ENCODE results near the gene POLR2L. TPM values are rescaled to one million over a fixed set of nuclear protein-coding genes. Genes with fewer than 3 reads are reported as not detected.
A peak's percentile ranks its signal among the peaks of the same experiment; 100 is the strongest.

The POLR2L gene
- total RNA-seq = 10 to 100 TPM; 90.3 to 96.0 TPM

- ChIA-PET CTCF (interaction anchor here (1.0 to 1.8 kb wide), 5 partner anchors 12 to 732 kb away, joined by 3 to 4 read pairs (median 4); partner anchors contain the start of gene CRACR2B), POLR2A (no interaction called here)
- peak within 1 kb of the TSS; percentile 81 for H3K4me3 Mint-ChIP-seq
- H3K9me3 Mint-ChIP-seq = no peaks in the 10 kb centered on the region
- H3K36me3 Mint-ChIP-seq (ENCODE audit: low read depth) = peaks cover 5% of the 10 kb centered on the region
- peaks cover 29% of the 10 kb centered on the region for H3K4me1 Mint-ChIP-seq
- DNase-seq = peak; percentile 87
- H3K27me3 Mint-ChIP-seq = peaks cover 2% of the 10 kb centered on the region
- peak within 1 kb of the TSS; percentile 86 for H3K27ac Mint-ChIP-seq
Observed at GRCh38 chr11:842370-843002, at the start of gene POLR2L, which contains the start of gene TSPAN4. Gene POLR2L, minus strand, starts transcription at chr11:842529. Its CDS starts 21 bp downstream, at chr11:842508. Gene TSPAN4, plus strand, starts transcription at chr11:842852. Its CDS starts 7,453 bp downstream, at chr11:850305.

DNA sequence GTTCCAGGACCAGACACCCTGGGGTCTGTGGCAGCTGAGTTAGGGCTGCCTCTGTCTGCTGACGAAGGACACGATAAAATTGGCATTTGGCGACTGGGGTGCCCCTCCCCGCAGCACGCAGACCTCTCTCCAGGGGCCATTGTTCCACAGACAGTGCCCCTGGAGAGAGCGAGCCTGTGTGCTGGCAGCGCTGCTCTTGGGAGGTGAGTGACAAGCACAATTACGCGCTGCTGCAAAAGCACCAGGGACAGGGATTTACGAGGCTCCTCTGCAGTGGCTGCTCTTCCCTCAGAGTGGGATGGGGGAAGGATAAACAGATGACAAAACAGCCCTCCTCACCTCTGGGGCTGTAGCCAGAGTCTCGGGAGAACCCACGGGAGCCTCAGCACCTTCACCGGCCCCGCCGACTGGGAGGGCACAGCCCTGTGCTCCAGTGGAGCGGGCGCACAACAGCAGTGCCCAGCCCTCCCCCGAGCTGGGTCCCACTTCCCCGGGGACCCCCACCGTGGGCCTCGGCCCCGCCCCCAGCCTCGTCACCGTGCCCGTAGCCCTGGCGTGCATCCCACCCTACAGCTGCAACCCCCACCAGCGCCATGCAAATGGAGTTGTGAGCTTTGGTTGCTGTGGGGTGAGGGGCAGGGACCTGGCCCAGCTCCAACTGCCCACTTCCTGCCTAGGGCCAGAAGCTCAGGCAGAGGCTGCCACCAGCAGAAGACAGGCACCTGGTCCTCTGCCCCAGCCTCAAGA is 48.6 kb upstream of the POLR2L start:
- Mint-ChIP-seq H3K27ac (no peak overlapping the region), H3K9me3 (no peaks in the 10 kb centered on the region), H3K27me3 (no peaks in the 10 kb centered on the region), H3K36me3 (ENCODE audit: low read depth) (no peaks in the 10 kb centered on the region), H3K4me3 (no peak overlapping the region), H3K4me1 (no peaks in the 10 kb centered on the region)
- DNase-seq = no peak
- ChIA-PET POLR2A (no interaction called here), CTCF (no interaction called here)

- Mint-ChIP-seq H3K36me3 (ENCODE audit: low read depth) (no peaks in the 10 kb centered on the region), H3K4me1 (no peaks in the 10 kb centered on the region), H3K27ac (no peak overlapping the region), H3K4me3 (no peak overlapping the region), H3K9me3 (no peaks in the 10 kb centered on the region), H3K27me3 (no peaks in the 10 kb centered on the region)
- CTCF ChIA-PET = interaction anchor here (0.7 kb wide), 1 partner anchor 358 kb away, joined by 3 read pairs; no protein-coding TSS in a partner anchor
- POLR2A ChIA-PET = no interaction called here
- no peak for DNase-seq
Observed at GRCh38 chr11:889687-890475, 47.6 kb upstream of the POLR2L start.

- no peaks in the 10 kb centered on the region for H3K36me3 Mint-ChIP-seq (ENCODE audit: low read depth)
- no peak overlapping the region for H3K4me3 Mint-ChIP-seq
- CTCF ChIA-PET = interaction anchor here (0.7 kb wide), 1 partner anchor 357 kb away, joined by 3 read pairs; no protein-coding TSS in a partner anchor
- DNase-seq = no peak
- H3K9me3 Mint-ChIP-seq = no peaks in the 10 kb centered on the region
- no peak overlapping the region for H3K27ac Mint-ChIP-seq
- no peaks in the 10 kb centered on the region for H3K4me1 Mint-ChIP-seq
- H3K27me3 Mint-ChIP-seq = no peaks in the 10 kb centered on the region
- POLR2A ChIA-PET = no interaction called here
Observed at GRCh38 chr11:889257-889656, 46.9 kb upstream of the POLR2L start.

DNA sequence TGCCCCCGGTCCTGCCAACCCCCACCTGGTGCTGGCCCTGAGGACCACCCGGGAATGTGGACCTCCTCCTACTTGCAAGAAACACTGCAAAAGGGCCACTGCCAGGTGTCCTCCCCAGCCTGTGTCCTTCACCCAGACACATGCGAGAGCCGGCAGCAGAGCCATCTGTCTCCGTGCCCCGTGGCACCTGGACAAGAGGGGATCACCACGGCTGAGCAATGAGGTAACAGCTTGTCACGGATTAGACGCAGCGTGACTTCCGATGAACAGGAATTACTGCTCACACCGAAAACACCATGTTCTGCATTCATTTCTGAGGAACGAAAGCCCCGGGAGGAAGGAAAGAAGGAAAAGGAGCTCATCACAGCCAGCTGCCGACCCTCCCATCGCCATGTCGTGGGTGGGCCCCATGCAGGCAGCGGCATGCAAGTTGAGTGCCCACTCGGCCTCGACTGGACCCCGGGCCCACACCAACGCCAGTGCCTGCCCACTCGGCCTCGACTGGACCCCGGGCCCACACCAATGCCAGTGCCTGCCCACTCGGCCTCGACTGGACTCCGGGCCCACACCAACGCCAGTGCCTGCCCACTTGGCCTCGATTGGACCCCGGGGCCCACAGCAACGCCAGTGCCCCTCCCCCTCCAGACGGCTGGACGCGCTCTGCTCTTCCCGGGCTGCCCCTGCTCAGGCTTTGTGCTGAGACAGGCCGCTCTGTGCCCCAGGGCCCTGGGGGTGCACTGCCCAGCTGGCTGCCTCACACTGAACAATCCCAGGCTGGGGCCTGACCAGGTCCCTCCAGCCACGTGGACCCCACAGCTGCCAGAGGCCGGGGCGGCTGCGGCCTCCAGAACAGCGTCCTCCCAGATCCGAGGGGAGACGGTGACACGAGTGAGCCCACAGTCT is 46.2 kb upstream of the POLR2L start:
- no peak overlapping the region for H3K4me3 Mint-ChIP-seq
- ChIA-PET CTCF (no interaction called here), POLR2A (no interaction called here)
- H3K9me3 Mint-ChIP-seq = no peaks in the 10 kb centered on the region
- H3K36me3 Mint-ChIP-seq (ENCODE audit: low read depth) = no peaks in the 10 kb centered on the region
- no peaks in the 10 kb centered on the region for H3K27me3 Mint-ChIP-seq
- no peaks in the 10 kb centered on the region for H3K4me1 Mint-ChIP-seq
- no peak overlapping the region for H3K27ac Mint-ChIP-seq
- no peak for DNase-seq

DNA sequence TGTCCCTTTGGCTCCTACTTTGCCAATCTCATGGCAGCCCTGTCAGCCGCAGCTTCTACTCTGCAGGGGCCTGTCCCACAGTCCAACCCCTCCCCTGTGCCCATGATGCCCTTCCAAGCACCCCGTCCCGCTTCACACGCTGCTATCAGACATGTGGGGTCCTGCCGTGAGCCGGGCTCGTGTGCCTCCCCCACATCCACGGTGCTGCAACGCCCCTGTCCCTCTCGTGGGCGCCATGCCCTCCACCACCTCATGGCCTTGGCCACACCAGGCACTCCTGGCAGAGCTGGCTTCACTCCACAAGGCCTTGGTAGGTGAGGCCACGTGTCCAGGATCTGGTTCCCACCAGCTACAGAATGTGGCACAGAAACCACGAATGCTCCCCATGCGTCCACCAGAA is 45.3 kb upstream of the POLR2L start:
- Mint-ChIP-seq H3K4me1 (peaks cover under 1% of the 10 kb centered on the region), H3K9me3 (no peaks in the 10 kb centered on the region), H3K27ac (no peak overlapping the region), H3K4me3 (no peak overlapping the region), H3K27me3 (no peaks in the 10 kb centered on the region), H3K36me3 (ENCODE audit: low read depth) (no peaks in the 10 kb centered on the region)
- ChIA-PET POLR2A (no interaction called here), CTCF (interaction anchor here (0.5 kb wide), 1 partner anchor 232 kb away, joined by 3 read pairs; no protein-coding TSS in a partner anchor)
- no peak for DNase-seq

DNA sequence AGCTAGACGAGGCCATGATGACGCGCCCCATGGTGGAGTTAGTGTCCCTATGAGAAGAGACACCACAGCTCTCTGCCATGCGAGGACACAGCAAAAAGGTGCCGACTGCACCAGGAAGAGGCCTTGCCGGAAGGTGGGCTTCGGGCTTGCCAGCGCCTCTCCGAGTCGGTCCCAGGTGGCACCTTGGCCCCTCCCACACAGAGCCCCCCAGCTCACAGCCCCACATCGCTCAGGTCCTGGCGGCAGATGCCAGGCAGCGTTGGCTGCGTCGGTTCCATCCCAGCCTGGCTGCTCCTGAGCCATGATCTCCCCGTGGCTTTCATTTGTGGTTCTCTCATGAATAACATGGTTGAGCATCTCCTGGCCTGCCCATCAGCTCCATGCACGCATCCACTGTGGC is 44.2 kb upstream of the POLR2L start:
- CTCF ChIA-PET = no interaction called here
- Mint-ChIP-seq H3K36me3 (ENCODE audit: low read depth) (no peaks in the 10 kb centered on the region), H3K9me3 (no peaks in the 10 kb centered on the region), H3K4me3 (no peak overlapping the region), H3K27ac (no peak overlapping the region), H3K27me3 (no peaks in the 10 kb centered on the region), H3K4me1 (peaks cover 5% of the 10 kb centered on the region)
- DNase-seq = no peak
- POLR2A ChIA-PET = no interaction called here

- H3K4me3 Mint-ChIP-seq = no peak overlapping the region
- CTCF ChIA-PET = interaction anchor here (1.0 kb wide), 1 partner anchor 16 kb away, joined by 3 read pairs; no protein-coding TSS in a partner anchor
- peaks cover 5% of the 10 kb centered on the region for H3K4me1 Mint-ChIP-seq
- POLR2A ChIA-PET = no interaction called here
- H3K36me3 Mint-ChIP-seq (ENCODE audit: low read depth) = no peaks in the 10 kb centered on the region
- H3K9me3 Mint-ChIP-seq = no peaks in the 10 kb centered on the region
- no peaks in the 10 kb centered on the region for H3K27me3 Mint-ChIP-seq
- H3K27ac Mint-ChIP-seq = no peak overlapping the region
- no peak for DNase-seq
Observed at GRCh38 chr11:884578-885070, 42.3 kb upstream of the POLR2L start.

DNA sequence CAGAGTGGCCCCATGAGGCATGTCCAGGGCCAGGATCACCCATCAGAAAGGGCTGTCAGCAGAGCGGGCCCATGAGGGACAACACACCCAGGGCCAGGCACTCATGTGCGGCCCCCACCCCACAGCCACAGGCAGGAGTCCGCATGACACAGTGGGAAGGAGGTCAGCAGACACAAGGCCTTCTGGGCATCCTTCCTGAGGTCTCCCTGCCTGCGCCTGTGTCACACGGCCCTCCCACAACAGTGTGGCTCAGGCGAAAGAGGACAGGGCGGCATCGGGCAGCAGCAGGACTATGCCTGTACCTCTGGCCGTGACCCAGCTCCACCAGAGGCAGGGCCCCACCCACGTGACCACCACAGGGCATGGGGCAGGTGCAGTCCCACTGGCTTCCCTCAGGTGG is 41.2 kb upstream of the POLR2L start:
- ChIA-PET CTCF (no interaction called here), POLR2A (interaction anchor here (0.6 kb wide), 1 partner anchor 13 kb away, joined by 3 read pairs; no protein-coding TSS in a partner anchor)
- Mint-ChIP-seq H3K4me1 (peaks cover 5% of the 10 kb centered on the region), H3K27me3 (no peaks in the 10 kb centered on the region), H3K9me3 (no peaks in the 10 kb centered on the region), H3K36me3 (ENCODE audit: low read depth) (peaks cover 2% of the 10 kb centered on the region), H3K27ac (no peak overlapping the region), H3K4me3 (no peak overlapping the region)
- no peak for DNase-seq

- ChIA-PET CTCF (no interaction called here), POLR2A (no interaction called here)
- Mint-ChIP-seq H3K36me3 (ENCODE audit: low read depth) (peaks cover 2% of the 10 kb centered on the region), H3K27ac (peak overlapping the region; percentile 42), H3K4me1 (peaks cover 5% of the 10 kb centered on the region), H3K9me3 (no peaks in the 10 kb centered on the region), H3K4me3 (no peak overlapping the region), H3K27me3 (no peaks in the 10 kb centered on the region)
- DNase-seq = no peak
Observed at GRCh38 chr11:882596-882995, 40.3 kb upstream of the POLR2L start.

DNA sequence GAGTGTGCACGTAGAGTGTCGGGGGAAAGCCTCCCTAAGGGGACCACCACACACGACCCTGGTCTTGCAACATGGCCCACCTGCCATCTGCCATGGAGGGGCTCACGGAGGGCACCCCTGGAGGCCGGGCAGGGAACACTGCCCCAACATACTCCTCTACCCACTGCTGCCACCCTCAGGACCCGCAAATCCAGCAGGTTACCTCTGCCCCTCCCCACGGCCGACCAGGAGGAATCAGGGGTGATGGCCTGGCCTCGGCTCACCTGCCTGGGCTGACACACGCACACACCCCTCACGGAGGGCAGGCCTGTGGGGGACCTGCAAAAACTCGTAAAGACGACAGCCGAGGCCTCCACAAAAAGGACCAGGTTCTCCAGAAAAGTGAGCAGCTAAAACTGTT is 38.1 kb upstream of the POLR2L start:
- Mint-ChIP-seq H3K4me1 (peaks cover 5% of the 10 kb centered on the region), H3K4me3 (no peak overlapping the region), H3K9me3 (no peaks in the 10 kb centered on the region), H3K27me3 (no peaks in the 10 kb centered on the region), H3K27ac (no peak overlapping the region), H3K36me3 (ENCODE audit: low read depth) (peaks cover 2% of the 10 kb centered on the region)
- DNase-seq = no peak
- ChIA-PET POLR2A (no interaction called here), CTCF (no interaction called here)

DNA sequence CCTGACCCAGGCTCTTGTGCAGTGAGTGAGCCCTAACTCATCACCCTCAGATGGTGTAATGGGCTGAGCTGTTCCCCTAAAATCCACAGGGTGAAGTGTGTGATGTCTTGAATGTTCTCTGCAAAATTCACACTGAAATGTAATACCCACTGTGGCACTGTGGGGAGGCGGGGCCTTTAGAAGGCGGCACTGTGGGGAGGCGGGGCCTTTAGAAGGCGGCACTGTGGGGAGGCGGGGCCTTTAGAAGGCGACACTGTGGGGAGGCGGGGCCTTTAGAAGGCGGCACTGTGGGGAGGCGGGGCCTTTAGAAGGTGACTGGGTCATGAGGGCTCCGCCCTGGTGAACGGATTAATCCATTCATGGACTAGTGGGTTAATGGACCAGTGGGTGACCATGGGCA is 35.2 kb upstream of the POLR2L start:
- POLR2A ChIA-PET = no interaction called here
- peak; percentile 24 for DNase-seq

More for the DNA sequence above, 35.2 kb upstream of the POLR2L start:
- no peaks in the 10 kb centered on the region for H3K27me3 Mint-ChIP-seq
- H3K27ac Mint-ChIP-seq = no peak overlapping the region
- H3K9me3 Mint-ChIP-seq = no peaks in the 10 kb centered on the region
- CTCF ChIA-PET = no interaction called here
- H3K4me1 Mint-ChIP-seq = peaks cover 5% of the 10 kb centered on the region
- H3K36me3 Mint-ChIP-seq (ENCODE audit: low read depth) = peaks cover 2% of the 10 kb centered on the region
- no peak overlapping the region for H3K4me3 Mint-ChIP-seq

Data from activated CD4-positive, alpha-beta T cell treated with anti-CD3 and anti-CD28 coated beads, Interleukin-2, amount 10 ng/mL, durations not matched to agents 7 days and 5 days (primary cell).